ENCODE measurements around the gene COL6A5. TPM values are rescaled to one million over a fixed set of nuclear protein-coding genes. Genes with fewer than 3 reads are reported as not detected.

Gene COL6A5
- total RNA-seq, 6 experiments from 2014 or later, result not detected

GRCh38 chr3:130412991-130413560, 67.6 kb downstream of the COL6A5 start:
- Mint-ChIP-seq H3K27ac (no peak overlapping the region), H3K27me3 (ENCODE audit: insufficient read depth) (no peaks in the 10 kb centered on the region), H3K9me3 (peaks cover 43% of the 10 kb centered on the region), H3K36me3 (ENCODE audit: low read depth) (no peaks in the 10 kb centered on the region), H3K4me3 (no peak overlapping the region), H3K4me1 (ENCODE audit: low read depth) (no peaks in the 10 kb centered on the region)
- DNase-seq, result no peak
- no peak for TF ChIP-seq CTCF (IDR thresholded peaks at IDR 0.05)

- H3K27me3 Mint-ChIP-seq (ENCODE audit: insufficient read depth), result no peaks in the 10 kb centered on the region
- DNase-seq, result no peak
- peaks cover 47% of the 10 kb centered on the region for H3K9me3 Mint-ChIP-seq
- no peaks in the 10 kb centered on the region for H3K4me1 Mint-ChIP-seq (ENCODE audit: low read depth)
- no peak overlapping the region for H3K27ac Mint-ChIP-seq
- TF ChIP-seq CTCF (IDR thresholded peaks at IDR 0.05), result no peak
- no peak overlapping the region for H3K4me3 Mint-ChIP-seq
- H3K36me3 Mint-ChIP-seq (ENCODE audit: low read depth), result peaks cover 4% of the 10 kb centered on the region; the same call in 1 of the 2 replicates
These were observed 69.0 kb downstream of the COL6A5 start for GRCh38 chr3:130414457-130414856.

DNA sequence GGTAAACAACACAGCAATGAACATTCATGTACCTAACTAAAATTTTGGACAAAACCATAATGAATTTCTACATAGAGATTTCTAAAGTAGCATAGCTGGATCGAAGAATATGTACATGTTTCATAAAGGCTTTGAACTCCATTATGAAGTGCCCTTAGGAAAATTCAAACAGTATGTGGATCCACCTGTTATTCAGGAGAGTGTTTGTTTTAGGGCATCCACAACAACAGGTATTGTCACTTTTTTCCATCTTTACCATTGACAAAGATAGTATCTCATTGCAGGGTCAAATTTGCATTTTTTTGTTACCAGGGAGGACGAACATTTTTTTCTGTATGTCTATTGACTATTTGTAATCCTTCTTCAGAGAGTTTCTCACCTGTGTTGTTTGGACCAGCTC, 75.0 kb downstream of the COL6A5 start:
- peaks cover 33% of the 10 kb centered on the region for H3K9me3 Mint-ChIP-seq
- TF ChIP-seq CTCF (IDR thresholded peaks at IDR 0.05), result no peak
- no peak overlapping the region for H3K4me3 Mint-ChIP-seq
- peaks cover 9% of the 10 kb centered on the region; the same call in 1 of the 2 replicates for H3K36me3 Mint-ChIP-seq (ENCODE audit: low read depth)
- no peak for DNase-seq
- no peaks in the 10 kb centered on the region for H3K4me1 Mint-ChIP-seq (ENCODE audit: low read depth)
- H3K27ac Mint-ChIP-seq, result no peak overlapping the region
- no peaks in the 10 kb centered on the region for H3K27me3 Mint-ChIP-seq (ENCODE audit: insufficient read depth)

- H3K4me3 Mint-ChIP-seq, result no peak overlapping the region
- H3K4me1 Mint-ChIP-seq (ENCODE audit: low read depth), result no peaks in the 10 kb centered on the region
- H3K27me3 Mint-ChIP-seq (ENCODE audit: insufficient read depth), result no peaks in the 10 kb centered on the region
- H3K27ac Mint-ChIP-seq, result no peak overlapping the region
- TF ChIP-seq CTCF (IDR thresholded peaks at IDR 0.05), result no peak
- DNase-seq, result no peak
- peaks cover 9% of the 10 kb centered on the region; the same call in 1 of the 2 replicates for H3K36me3 Mint-ChIP-seq (ENCODE audit: low read depth)
- H3K9me3 Mint-ChIP-seq, result peaks cover 21% of the 10 kb centered on the region
These were observed 77.6 kb downstream of the COL6A5 start for GRCh38 chr3:130423064-130423463.

DNA sequence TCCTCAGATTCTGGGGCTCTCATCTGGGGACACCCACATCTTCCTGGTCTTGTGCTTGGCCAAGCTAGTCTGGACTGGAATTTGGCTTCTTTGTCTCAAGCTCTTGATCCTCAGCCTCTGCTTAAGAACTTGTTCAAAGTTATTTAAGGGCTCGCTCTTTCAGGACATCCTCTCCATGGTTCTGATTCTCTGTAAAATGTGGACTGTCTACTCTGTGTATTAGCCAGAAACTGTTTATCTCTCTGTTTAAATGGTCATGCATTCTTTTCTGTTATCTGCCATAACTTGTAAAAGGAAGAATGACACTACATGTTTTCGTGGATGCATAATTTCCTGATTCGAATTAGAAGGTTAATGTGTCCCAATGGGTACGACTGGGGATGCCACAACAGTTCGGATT, 79.4 kb downstream of the COL6A5 start:
- no peak for DNase-seq
- no peak for TF ChIP-seq CTCF (IDR thresholded peaks at IDR 0.05)
- no peaks in the 10 kb centered on the region for H3K4me1 Mint-ChIP-seq (ENCODE audit: low read depth)
- H3K9me3 Mint-ChIP-seq, result peaks cover 13% of the 10 kb centered on the region
- H3K27me3 Mint-ChIP-seq (ENCODE audit: insufficient read depth), result no peaks in the 10 kb centered on the region
- no peak overlapping the region for H3K4me3 Mint-ChIP-seq
- H3K36me3 Mint-ChIP-seq (ENCODE audit: low read depth), result peaks cover 5% of the 10 kb centered on the region; the same call in 1 of the 2 replicates
- no peak overlapping the region for H3K27ac Mint-ChIP-seq
